Measurements from ENCODE around the gene ELP1.

DNA sequence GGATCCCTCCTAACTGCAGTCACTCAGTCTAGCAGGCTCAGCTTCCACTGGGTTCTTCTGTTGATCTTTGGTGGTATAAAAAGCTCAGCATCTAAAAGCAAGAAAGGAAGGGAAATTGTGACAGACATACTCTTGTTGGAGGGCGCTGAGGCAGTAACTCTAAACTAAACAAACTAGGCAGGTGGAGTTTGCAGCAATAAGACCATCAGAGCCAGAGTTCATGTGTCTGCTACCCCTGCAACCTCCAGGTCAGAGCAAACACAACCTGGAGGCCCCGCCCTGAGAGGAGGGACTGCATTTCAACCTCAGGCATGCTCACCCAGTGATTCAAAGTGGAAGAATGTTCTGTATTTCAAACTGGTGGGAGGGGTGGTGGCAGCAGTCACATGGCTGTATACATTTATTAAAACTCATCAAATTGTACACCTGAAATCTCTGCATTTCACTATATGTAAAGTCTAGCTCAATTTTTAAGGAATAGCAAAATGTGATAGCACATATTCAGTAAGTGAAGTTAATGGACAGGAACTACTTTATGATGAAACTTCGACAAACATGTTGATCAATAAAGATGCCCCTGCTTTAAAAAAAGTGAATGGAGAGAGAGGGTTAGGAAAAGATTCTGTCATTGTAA, 64.7 kb downstream of the ELP1 start:
- no peak for TF ChIP-seq CTCF (IDR thresholded peaks at IDR 0.05; ENCODE audit: low read depth, low read length)
- no peak for TF ChIP-seq EZH2phosphoT487 (IDR thresholded peaks at IDR 0.05; ENCODE audit: low read depth)

All from OCI-LY3 (cell line).